Hepatocyte (in vitro differentiated cells): ENCODE measurements around the gene NHLH1.

Source experiments
- CTCF ChIP-seq: fragments of 200-600 bp; sonication (generic); IDR thresholded peaks from 2 replicates; pipeline ENCODE4 v1.5.1; 2016; ENCODE audit warnings: antibody characterized with exemption, mild to moderate bottlenecking; ENCODE audit not compliant: poor library complexity
- EZH2 ChIP-seq: fragments of 200-600 bp; sonication (generic); IDR thresholded peaks from 2 replicates; pipeline ENCODE4 v1.6.1; 2016; ENCODE audit warnings: antibody characterized with exemption, mild to moderate bottlenecking, borderline replicate concordance
- EZH2phosphoT487 ChIP-seq: fragments of 200-600 bp; sonication (generic); IDR thresholded peaks from one replicate; pipeline ENCODE4 v1.6.1; 2018; ENCODE audit warnings: antibody characterized with exemption, mild to moderate bottlenecking, low read depth, moderate library complexity; ENCODE audit not compliant: unreplicated experiment, severe bottlenecking

GRCh38 chr1:160394673-160395072 is 27.8 kb downstream of the NHLH1 start:
- no peak for TF ChIP-seq CTCF
- TF ChIP-seq EZH2: no peak
- TF ChIP-seq EZH2phosphoT487: no peak
